Fibroblast of lung (primary cell): ENCODE results near the gene SLC25A46.

ENCODE experiments used
- EZH2 ChIP-seq: IDR thresholded peaks from 2 replicates; pipeline ENCODE4 v1.5.1; 2012; ENCODE audit warnings: low read length, control low read depth, mild to moderate bottlenecking; ENCODE audit errors: missing control alignments
- TF ChIP-seq, protein P1 (sequence below), 2 donors: IDR thresholded peaks in 1 of 2; conservative IDR thresholded peaks in 1 of 2; 1 replicate in 1 of 2; 2 replicates in 1 of 2; pipeline ENCODE4 v1.5.1; 2011 to 2012; ENCODE audit warnings: low read length in 2 of 2, control low read depth in 1 of 2, inconsistent platforms in 1 of 2, low read depth in 1 of 2, mild to moderate bottlenecking in 1 of 2

DNA sequence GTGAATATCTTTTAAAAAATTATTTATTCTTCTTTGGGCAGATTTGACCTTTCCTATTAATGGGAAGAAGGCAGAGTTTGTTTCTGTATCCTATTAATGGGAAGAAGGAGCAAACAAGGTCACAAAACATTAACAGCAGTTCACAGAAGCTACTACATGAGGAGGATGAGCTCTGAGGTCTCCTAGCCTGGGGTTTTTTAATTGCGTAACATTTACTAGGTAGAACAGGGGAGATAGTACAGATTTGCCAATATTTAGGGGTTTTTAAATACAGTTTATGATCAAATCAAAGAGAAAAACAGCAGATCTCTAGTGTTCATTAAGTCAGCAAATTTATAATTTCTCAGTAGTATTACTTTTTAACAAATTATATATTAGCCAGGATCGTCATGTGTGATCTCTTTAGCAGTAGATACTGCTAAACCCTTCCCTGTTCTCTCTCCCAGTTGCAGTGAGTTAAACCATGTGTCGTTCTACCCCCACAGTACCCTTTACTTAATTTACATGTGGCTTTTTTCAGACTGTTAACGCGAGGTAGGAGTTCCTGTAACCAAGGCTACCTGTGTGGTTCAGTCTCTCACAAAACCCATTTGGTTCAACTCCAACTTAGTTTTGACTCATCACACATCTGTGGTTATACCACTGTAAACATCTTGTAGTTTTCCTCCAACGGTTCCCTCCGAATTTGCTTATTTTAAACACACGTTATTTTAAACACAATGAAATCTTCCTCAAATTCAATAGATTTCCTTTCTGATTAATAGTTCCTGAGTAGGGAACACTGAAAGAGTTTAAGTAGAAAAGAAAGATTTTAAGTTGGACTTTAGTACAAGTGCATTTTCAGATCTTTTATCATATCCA lies 13.3 kb downstream of the SLC25A46 start:
- TF ChIP-seq, protein P1, sequence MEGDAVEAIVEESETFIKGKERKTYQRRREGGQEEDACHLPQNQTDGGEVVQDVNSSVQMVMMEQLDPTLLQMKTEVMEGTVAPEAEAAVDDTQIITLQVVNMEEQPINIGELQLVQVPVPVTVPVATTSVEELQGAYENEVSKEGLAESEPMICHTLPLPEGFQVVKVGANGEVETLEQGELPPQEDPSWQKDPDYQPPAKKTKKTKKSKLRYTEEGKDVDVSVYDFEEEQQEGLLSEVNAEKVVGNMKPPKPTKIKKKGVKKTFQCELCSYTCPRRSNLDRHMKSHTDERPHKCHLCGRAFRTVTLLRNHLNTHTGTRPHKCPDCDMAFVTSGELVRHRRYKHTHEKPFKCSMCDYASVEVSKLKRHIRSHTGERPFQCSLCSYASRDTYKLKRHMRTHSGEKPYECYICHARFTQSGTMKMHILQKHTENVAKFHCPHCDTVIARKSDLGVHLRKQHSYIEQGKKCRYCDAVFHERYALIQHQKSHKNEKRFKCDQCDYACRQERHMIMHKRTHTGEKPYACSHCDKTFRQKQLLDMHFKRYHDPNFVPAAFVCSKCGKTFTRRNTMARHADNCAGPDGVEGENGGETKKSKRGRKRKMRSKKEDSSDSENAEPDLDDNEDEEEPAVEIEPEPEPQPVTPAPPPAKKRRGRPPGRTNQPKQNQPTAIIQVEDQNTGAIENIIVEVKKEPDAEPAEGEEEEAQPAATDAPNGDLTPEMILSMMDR (conservative IDR thresholded peaks at IDR 0.05 in 1 of 2, IDR thresholded peaks at IDR 0.05 in 1 of 2; ENCODE audit: low read depth in 1 of 2, low read length in 2 of 2), result no peak
- TF ChIP-seq EZH2, result no peak
